C4-2B (cell line): ENCODE measurements around the gene HOXC13.
A peak's percentile ranks its signal among the peaks of the same experiment; 100 is the strongest.

Experiments
- H3K27ac ChIP-seq: fragments of 450-650 bp; 2 replicates; pipeline ENCODE4 v1.5.1; 2017
- CTCF ChIP-seq: fragments of 450-650 bp; conservative IDR thresholded peaks from 2 replicates; pipeline ENCODE4 v1.5.1; 2017; ENCODE audit warnings: mild to moderate bottlenecking
- ZFX ChIP-seq: fragments of 450-650 bp; IDR thresholded peaks from 2 replicates; pipeline ENCODE4 v1.6.1; 2017

HOXC13 gene

GRCh38 chr12:53932915-53933314 is 5.7 kb upstream of the HOXC13 start:
- TF ChIP-seq CTCF: no peak
- TF ChIP-seq ZFX: no peak
- no peak overlapping the region for H3K27ac ChIP-seq

- TF ChIP-seq ZFX: no peak
- no peak for TF ChIP-seq CTCF
- H3K27ac ChIP-seq: no peak overlapping the region
Measured at GRCh38 chr12:53935383-53936341, 3.0 kb upstream of the HOXC13 start.

- TF ChIP-seq ZFX: no peak
- no peak for TF ChIP-seq CTCF
- H3K27ac ChIP-seq: no peak overlapping the region
Measured at GRCh38 chr12:53937099-53937498, 1.5 kb upstream of the HOXC13 start.

- TF ChIP-seq ZFX: no peak
- TF ChIP-seq CTCF: no peak
- peak overlapping the region; percentile 11; the same call in 1 of the 2 replicates for H3K27ac ChIP-seq
Measured at GRCh38 chr12:53937596-53938325, 870 bp upstream of the HOXC13 start.

GRCh38 chr12:53939141-53940108 is 794 bp downstream of the HOXC13 start:
- TF ChIP-seq CTCF (no peak), ZFX (no peak)
- peak overlapping the region; percentile 77 for H3K27ac ChIP-seq

- peak overlapping the region; percentile 77; the same call in 1 of the 2 replicates for H3K27ac ChIP-seq
- TF ChIP-seq CTCF (no peak), ZFX (no peak)
Measured at GRCh38 chr12:53940443-53941014, 1.9 kb downstream of the HOXC13 start.
